Measurements from ENCODE around the gene CDC42EP1. TPM values are rescaled to one million over a fixed set of nuclear protein-coding genes. Genes with fewer than 3 reads are reported as not detected.

Gene CDC42EP1
- total RNA-seq, 2 experiments from 2014 or later = not detected

DNA sequence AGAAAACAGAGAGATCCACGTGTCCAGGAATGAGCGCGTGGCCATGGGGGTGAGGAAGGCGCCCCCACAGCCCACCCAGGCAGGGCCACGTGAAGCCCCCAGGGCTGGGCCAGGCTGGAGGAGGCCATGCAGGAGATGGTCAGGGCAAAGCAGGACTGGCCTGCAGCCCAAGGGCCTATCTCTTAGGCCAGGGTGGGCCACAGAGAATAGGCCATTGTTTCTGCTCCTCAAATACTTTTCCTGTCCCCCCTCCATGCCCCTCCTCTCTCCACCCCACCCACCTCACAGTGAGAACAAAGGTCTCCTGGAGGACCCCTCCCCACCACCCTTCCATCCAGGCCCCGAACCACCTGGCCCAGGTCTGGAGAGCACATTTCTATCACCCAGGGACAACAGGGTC, 8.3 kb upstream of the CDC42EP1 start:
- Mint-ChIP-seq H3K27me3 (peaks cover 26% of the 10 kb centered on the region), H3K9me3 (no peaks in the 10 kb centered on the region), H3K27ac (no peak overlapping the region), H3K4me3 (no peak overlapping the region), H3K4me1 (ENCODE audit: low read depth) (peaks cover 5% of the 10 kb centered on the region), H3K36me3 (ENCODE audit: low read depth) (no peaks in the 10 kb centered on the region)
- H3K9me3 ChIP-seq (ENCODE audit: control insufficient read depth in 1 of 2, insufficient read depth in 1 of 2, low read length in 2 of 2) = no peaks in the 10 kb centered on the region
- no peak overlapping the region for H3K4me3 ChIP-seq (ENCODE audit: low read length)
- peaks cover 0 to 3% of the 10 kb centered on the region in 2 experiments for H3K27me3 ChIP-seq (ENCODE audit: control insufficient read depth in 1 of 2, insufficient read depth in 2 of 2, low read length in 2 of 2)
- H3K4me1 ChIP-seq (ENCODE audit: insufficient read depth, low read length) = no peaks in the 10 kb centered on the region
- H3K36me3 ChIP-seq (ENCODE audit: insufficient read depth, low read length) = no peaks in the 10 kb centered on the region
- ChIA-PET POLR2A (no interaction called here), CTCF (no interaction called here)
- TF ChIP-seq, protein P1, sequence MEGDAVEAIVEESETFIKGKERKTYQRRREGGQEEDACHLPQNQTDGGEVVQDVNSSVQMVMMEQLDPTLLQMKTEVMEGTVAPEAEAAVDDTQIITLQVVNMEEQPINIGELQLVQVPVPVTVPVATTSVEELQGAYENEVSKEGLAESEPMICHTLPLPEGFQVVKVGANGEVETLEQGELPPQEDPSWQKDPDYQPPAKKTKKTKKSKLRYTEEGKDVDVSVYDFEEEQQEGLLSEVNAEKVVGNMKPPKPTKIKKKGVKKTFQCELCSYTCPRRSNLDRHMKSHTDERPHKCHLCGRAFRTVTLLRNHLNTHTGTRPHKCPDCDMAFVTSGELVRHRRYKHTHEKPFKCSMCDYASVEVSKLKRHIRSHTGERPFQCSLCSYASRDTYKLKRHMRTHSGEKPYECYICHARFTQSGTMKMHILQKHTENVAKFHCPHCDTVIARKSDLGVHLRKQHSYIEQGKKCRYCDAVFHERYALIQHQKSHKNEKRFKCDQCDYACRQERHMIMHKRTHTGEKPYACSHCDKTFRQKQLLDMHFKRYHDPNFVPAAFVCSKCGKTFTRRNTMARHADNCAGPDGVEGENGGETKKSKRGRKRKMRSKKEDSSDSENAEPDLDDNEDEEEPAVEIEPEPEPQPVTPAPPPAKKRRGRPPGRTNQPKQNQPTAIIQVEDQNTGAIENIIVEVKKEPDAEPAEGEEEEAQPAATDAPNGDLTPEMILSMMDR (IDR thresholded peaks at IDR 0.05) = no peak
- DNase-seq (no peak), ATAC-seq (ENCODE audit: poor library complexity) (no peak)
- no peak overlapping the region for H3K27ac ChIP-seq (ENCODE audit: low read depth in 1 of 2, low read length in 2 of 2)
- intact Hi-C loops (cut with DNase I, micrococcal nuclease) = no loop called here

GRCh38 chr22:37552524-37553163, 7.6 kb upstream of the CDC42EP1 start:
- Mint-ChIP-seq H3K9me3 (no peaks in the 10 kb centered on the region), H3K4me1 (ENCODE audit: low read depth) (peaks cover 5% of the 10 kb centered on the region), H3K4me3 (no peak overlapping the region), H3K27me3 (peaks cover 33% of the 10 kb centered on the region), H3K36me3 (ENCODE audit: low read depth) (no peaks in the 10 kb centered on the region), H3K27ac (no peak overlapping the region)
- Histone ChIP-seq H3K9me3 (ENCODE audit: control insufficient read depth in 1 of 2, insufficient read depth in 1 of 2, low read length in 2 of 2) (no peaks in the 10 kb centered on the region), H3K4me3 (ENCODE audit: low read length) (no peak overlapping the region), H3K36me3 (ENCODE audit: insufficient read depth, low read length) (no peaks in the 10 kb centered on the region), H3K27ac (ENCODE audit: low read depth in 1 of 2, low read length in 2 of 2) (no peak overlapping the region), H3K27me3 (ENCODE audit: control insufficient read depth in 1 of 2, insufficient read depth in 2 of 2, low read length in 2 of 2) (peaks cover 0 to 5% of the 10 kb centered on the region in 2 experiments), H3K4me1 (ENCODE audit: insufficient read depth, low read length) (no peaks in the 10 kb centered on the region)
- TF ChIP-seq, protein P1 (IDR thresholded peaks at IDR 0.05) = no peak
- ATAC-seq (ENCODE audit: poor library complexity) (no peak), DNase-seq (no peak)
- POLR2A ChIA-PET = no interaction called here
- CTCF ChIA-PET = no interaction called here
- intact Hi-C loops (cut with DNase I, micrococcal nuclease) = no loop called here

DNA sequence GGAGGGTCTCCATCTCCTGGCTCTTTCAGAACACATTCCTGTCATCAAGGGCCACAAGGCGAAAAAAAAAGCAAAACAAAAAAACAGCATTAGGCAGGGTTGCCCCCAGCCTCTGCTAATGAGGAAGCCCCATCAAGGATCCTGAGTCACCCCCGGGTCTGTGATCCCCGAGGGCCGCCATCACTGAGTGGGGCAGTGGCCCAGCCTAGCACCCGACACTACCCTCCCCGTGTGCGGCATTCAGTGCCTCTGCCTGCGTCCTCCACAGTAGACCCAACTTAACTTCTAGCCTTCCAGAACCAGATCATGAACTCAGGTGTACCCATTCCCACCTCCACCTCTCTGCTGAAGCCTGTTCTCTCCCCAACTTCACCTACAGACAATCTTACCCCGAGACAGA, 6.6 kb upstream of the CDC42EP1 start:
- H3K4me1 ChIP-seq (ENCODE audit: insufficient read depth, low read length) = no peaks in the 10 kb centered on the region
- no peaks in the 10 kb centered on the region for H3K9me3 ChIP-seq (ENCODE audit: control insufficient read depth in 1 of 2, insufficient read depth in 1 of 2, low read length in 2 of 2)
- ChIA-PET POLR2A (no interaction called here), CTCF (no interaction called here)
- intact Hi-C loops (cut with DNase I, micrococcal nuclease) = no loop called here
- peaks cover 0 to 5% of the 10 kb centered on the region in 2 experiments for H3K27me3 ChIP-seq (ENCODE audit: control insufficient read depth in 1 of 2, insufficient read depth in 2 of 2, low read length in 2 of 2)
- H3K36me3 Mint-ChIP-seq (ENCODE audit: low read depth) = no peaks in the 10 kb centered on the region
- peaks cover 39% of the 10 kb centered on the region for H3K27me3 Mint-ChIP-seq
- H3K4me3 Mint-ChIP-seq = no peak overlapping the region
- no peak overlapping the region for H3K4me3 ChIP-seq (ENCODE audit: low read length)
- no peak for ATAC-seq (ENCODE audit: poor library complexity)
- H3K27ac Mint-ChIP-seq = no peak overlapping the region
- no peak overlapping the region for H3K27ac ChIP-seq (ENCODE audit: low read depth in 1 of 2, low read length in 2 of 2)
- peaks cover 5% of the 10 kb centered on the region for H3K4me1 Mint-ChIP-seq (ENCODE audit: low read depth)
- no peaks in the 10 kb centered on the region for H3K36me3 ChIP-seq (ENCODE audit: insufficient read depth, low read length)
- DNase-seq = no peak
- TF ChIP-seq, protein P1 (IDR thresholded peaks at IDR 0.05) = no peak
- H3K9me3 Mint-ChIP-seq = no peaks in the 10 kb centered on the region
